ENCODE measurements around the gene KRTAP4-7. TPM values are rescaled to one million over a fixed set of nuclear protein-coding genes. Genes with fewer than 3 reads are reported as not detected.
"Not testable (repeated sequence)": the region's sequence is repeated elsewhere in the genome, so short reads cannot be mapped to it uniquely, and the experiment has no call there.

KRTAP4-7 gene
- total RNA-seq, 2 donors from 2014 or later = not detected

DNA sequence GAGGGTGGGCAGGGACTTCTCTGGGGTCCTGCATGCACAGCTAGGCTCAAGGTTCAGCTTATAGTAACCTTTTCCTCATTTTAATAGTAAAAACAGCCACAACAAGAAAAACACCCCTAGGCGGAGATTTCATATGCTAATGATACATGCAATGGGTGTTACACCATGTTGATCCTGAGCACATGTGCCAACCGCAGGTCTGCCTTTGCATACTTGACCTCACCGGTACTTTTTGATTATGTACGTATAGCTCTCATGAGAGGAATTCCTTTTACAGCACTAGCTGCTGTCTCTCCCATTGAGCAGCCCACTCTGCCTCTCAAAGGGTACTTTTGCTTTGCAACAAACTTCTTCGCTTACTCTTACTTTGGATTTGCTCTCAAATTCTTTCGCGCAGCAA is 12.1 kb downstream of the KRTAP4-7 start:
- Histone ChIP-seq H3K4me3 (ENCODE audit: low read length) (no peak overlapping the region), H3K27ac (ENCODE audit: low read depth, low read length) (no peak overlapping the region), H3K36me3 (ENCODE audit: control insufficient read depth, insufficient read depth, low read length) (no peaks in the 10 kb centered on the region), H3K9ac (ENCODE audit: extremely low read depth, low read length, poor library complexity, severe bottlenecking) (no peak overlapping the region), H3K4me1 (ENCODE audit: control insufficient read depth, insufficient read depth, low read length) (no peaks in the 10 kb centered on the region), H3K9me3 (ENCODE audit: control insufficient read depth, low read length) (peaks cover 15% of the 10 kb centered on the region), H3K27me3 (ENCODE audit: control insufficient read depth, insufficient read depth, low read length, poor library complexity, severe bottlenecking) (no peaks in the 10 kb centered on the region)
- no peak for DNase-seq
- no peak overlapping the region for H3K4me3 Mint-ChIP-seq
- WGBS, 2 experiments (ENCODE audit: insufficient coverage in 1 of 2, insufficient read length in 1 of 2) = 97% methylated on average over 4 to 7 of the region's 7 CpGs
- peaks cover 3% of the 10 kb centered on the region for H3K27me3 Mint-ChIP-seq (ENCODE audit: insufficient read depth)
- TF ChIP-seq, protein P1, sequence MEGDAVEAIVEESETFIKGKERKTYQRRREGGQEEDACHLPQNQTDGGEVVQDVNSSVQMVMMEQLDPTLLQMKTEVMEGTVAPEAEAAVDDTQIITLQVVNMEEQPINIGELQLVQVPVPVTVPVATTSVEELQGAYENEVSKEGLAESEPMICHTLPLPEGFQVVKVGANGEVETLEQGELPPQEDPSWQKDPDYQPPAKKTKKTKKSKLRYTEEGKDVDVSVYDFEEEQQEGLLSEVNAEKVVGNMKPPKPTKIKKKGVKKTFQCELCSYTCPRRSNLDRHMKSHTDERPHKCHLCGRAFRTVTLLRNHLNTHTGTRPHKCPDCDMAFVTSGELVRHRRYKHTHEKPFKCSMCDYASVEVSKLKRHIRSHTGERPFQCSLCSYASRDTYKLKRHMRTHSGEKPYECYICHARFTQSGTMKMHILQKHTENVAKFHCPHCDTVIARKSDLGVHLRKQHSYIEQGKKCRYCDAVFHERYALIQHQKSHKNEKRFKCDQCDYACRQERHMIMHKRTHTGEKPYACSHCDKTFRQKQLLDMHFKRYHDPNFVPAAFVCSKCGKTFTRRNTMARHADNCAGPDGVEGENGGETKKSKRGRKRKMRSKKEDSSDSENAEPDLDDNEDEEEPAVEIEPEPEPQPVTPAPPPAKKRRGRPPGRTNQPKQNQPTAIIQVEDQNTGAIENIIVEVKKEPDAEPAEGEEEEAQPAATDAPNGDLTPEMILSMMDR (conservative IDR thresholded peaks at IDR 0.05) = no peak
- H3K4me1 Mint-ChIP-seq = no peaks in the 10 kb centered on the region
- H3K27ac Mint-ChIP-seq = no peak overlapping the region
- H3K36me3 Mint-ChIP-seq (ENCODE audit: low read depth) = no peaks in the 10 kb centered on the region
- H3K9me3 Mint-ChIP-seq = peaks cover 21% of the 10 kb centered on the region

- Histone ChIP-seq H3K4me1 (ENCODE audit: control insufficient read depth, insufficient read depth, low read length) (no peaks in the 10 kb centered on the region), H3K27ac (ENCODE audit: low read depth, low read length) (no peak within 1 kb of the TSS), H3K27me3 (ENCODE audit: control insufficient read depth, insufficient read depth, low read length, poor library complexity, severe bottlenecking) (no peaks in the 10 kb centered on the region), H3K9me3 (ENCODE audit: control insufficient read depth, low read length) (peaks cover 4% of the 10 kb centered on the region), H3K36me3 (ENCODE audit: control insufficient read depth, insufficient read depth, low read length) (no peaks in the 10 kb centered on the region), H3K9ac (ENCODE audit: extremely low read depth, low read length, poor library complexity, severe bottlenecking) (no peak within 1 kb of the TSS), H3K4me3 (ENCODE audit: low read length) (no peak within 1 kb of the TSS)
- Mint-ChIP-seq H3K36me3 (ENCODE audit: low read depth) (no peaks in the 10 kb centered on the region), H3K4me1 (no peaks in the 10 kb centered on the region), H3K4me3 (no peak within 1 kb of the TSS), H3K9me3 (peaks cover 10% of the 10 kb centered on the region), H3K27ac (no peak within 1 kb of the TSS), H3K27me3 (ENCODE audit: insufficient read depth) (peaks cover 3% of the 10 kb centered on the region)
- TF ChIP-seq, protein P1 (conservative IDR thresholded peaks at IDR 0.05) = no peak
- WGBS, 2 experiments (ENCODE audit: insufficient coverage in 1 of 2, insufficient read length in 1 of 2) = 85% methylated on average over 1 of the region's 4 CpGs; no CpG with 5 or more reads in 1 of the 2 experiments
- no peak for DNase-seq
Observed at GRCh38 chr17:41098042-41098441, 14.1 kb downstream of the KRTAP4-7 start, which contains the start of gene KRTAP4-8. Gene KRTAP4-8, minus strand, starts transcription at chr17:41098142. Its CDS starts 58 bp downstream, at chr17:41098084.

- no peak for DNase-seq
- Histone ChIP-seq H3K27me3 (ENCODE audit: control insufficient read depth, insufficient read depth, low read length, poor library complexity, severe bottlenecking) (no peaks in the 10 kb centered on the region), H3K9me3 (ENCODE audit: control insufficient read depth, low read length) (peaks cover 4% of the 10 kb centered on the region), H3K36me3 (ENCODE audit: control insufficient read depth, insufficient read depth, low read length) (no peaks in the 10 kb centered on the region), H3K27ac (ENCODE audit: low read depth, low read length) (no peak overlapping the region), H3K4me3 (ENCODE audit: low read length) (no peak overlapping the region), H3K4me1 (ENCODE audit: control insufficient read depth, insufficient read depth, low read length) (no peaks in the 10 kb centered on the region), H3K9ac (ENCODE audit: extremely low read depth, low read length, poor library complexity, severe bottlenecking) (no peak overlapping the region)
- Mint-ChIP-seq H3K4me3 (no peak overlapping the region), H3K36me3 (ENCODE audit: low read depth) (no peaks in the 10 kb centered on the region), H3K27me3 (ENCODE audit: insufficient read depth) (peaks cover 3% of the 10 kb centered on the region), H3K27ac (no peak overlapping the region), H3K9me3 (peaks cover 6% of the 10 kb centered on the region), H3K4me1 (no peaks in the 10 kb centered on the region)
- WGBS, 2 experiments (ENCODE audit: insufficient coverage in 1 of 2, insufficient read length in 1 of 2) = 82 to 83% methylated on average over 2 to 6 of the region's 6 CpGs
- TF ChIP-seq, protein P1 (conservative IDR thresholded peaks at IDR 0.05) = no peak
Observed at GRCh38 chr17:41098481-41098880, 14.5 kb downstream of the KRTAP4-7 start.

GRCh38 chr17:41099682-41100480 is 15.9 kb downstream of the KRTAP4-7 start:
- H3K27ac ChIP-seq (ENCODE audit: low read depth, low read length); H3K27me3 Mint-ChIP-seq (ENCODE audit: insufficient read depth); H3K9ac ChIP-seq (ENCODE audit: extremely low read depth, low read length, poor library complexity, severe bottlenecking); H3K4me1 Mint-ChIP-seq; H3K9me3 Mint-ChIP-seq; H3K27ac Mint-ChIP-seq; H3K36me3 ChIP-seq (ENCODE audit: control insufficient read depth, insufficient read depth, low read length); H3K4me3 Mint-ChIP-seq; H3K4me3 ChIP-seq (ENCODE audit: low read length); H3K36me3 Mint-ChIP-seq (ENCODE audit: low read depth); H3K4me1 ChIP-seq (ENCODE audit: control insufficient read depth, insufficient read depth, low read length); DNase-seq; H3K27me3 ChIP-seq (ENCODE audit: control insufficient read depth, insufficient read depth, low read length, poor library complexity, severe bottlenecking); H3K9me3 ChIP-seq (ENCODE audit: control insufficient read depth, low read length): not testable (repeated sequence)
- 90 to 95% methylated on average over 5 to 7 of the region's 7 CpGs for WGBS, 2 experiments (ENCODE audit: insufficient coverage in 1 of 2, insufficient read length in 1 of 2)

Data from endodermal cell (in vitro differentiated cells).